ENCODE data around the gene SPAG16.

The SPAG16 gene

DNA sequence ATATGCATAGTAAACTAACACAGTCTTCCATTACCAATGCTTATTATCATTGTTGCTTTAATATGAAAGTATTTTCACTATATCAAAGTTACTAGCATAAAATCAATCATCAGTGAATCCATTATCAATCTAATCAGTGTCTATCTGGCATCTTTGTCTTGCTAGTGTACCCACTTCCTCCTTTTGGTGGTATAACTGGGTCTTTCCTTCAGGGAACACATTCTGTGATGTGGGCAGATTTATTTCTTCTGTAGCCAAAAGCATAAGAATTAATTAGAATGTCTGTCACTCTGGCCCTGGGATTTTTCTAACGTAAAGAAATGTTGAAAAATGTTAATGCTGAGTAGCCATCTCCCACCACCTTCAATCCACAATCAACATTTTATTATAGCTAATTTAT, 970.8 kb downstream of the SPAG16 start (continued):
- no peak for TF ChIP-seq ZBTB7A (tag by site-specific recombination; IDR thresholded peaks at IDR 0.05; ENCODE audit: low read depth)
- no peak for TF ChIP-seq ZNF146 (tag by site-specific recombination; IDR thresholded peaks at IDR 0.05)
- TF ChIP-seq, protein P1, sequence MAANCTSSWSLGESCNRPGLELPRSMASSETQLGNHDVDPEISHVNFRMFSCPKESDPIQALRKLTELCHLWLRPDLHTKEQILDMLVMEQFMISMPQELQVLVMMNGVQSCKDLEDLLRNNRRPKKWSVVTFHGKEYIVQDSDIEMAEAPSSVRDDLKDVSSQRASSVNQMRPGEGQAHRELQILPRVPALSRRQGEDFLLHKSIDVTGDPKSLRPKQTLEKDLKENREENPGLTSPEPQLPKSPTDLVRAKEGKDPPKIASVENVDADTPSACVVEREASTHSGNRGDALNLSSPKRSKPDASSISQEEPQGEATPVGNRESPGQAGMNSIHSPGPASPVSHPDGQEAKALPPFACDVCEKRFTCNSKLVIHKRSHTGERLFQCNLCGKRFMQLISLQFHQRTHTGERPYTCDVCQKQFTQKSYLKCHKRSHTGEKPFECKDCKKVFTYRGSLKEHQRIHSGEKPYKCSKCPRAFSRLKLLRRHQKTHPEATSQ (tag by site-specific recombination; IDR thresholded peaks at IDR 0.05): no peak
- TF ChIP-seq ZNF169 (tag by site-specific recombination; IDR thresholded peaks at IDR 0.05): no peak
- TF ChIP-seq ZNF324 (tag by site-specific recombination; IDR thresholded peaks at IDR 0.05): no peak
- no peak for TF ChIP-seq ZNF776 (tag by site-specific recombination; IDR thresholded peaks at IDR 0.05; ENCODE audit: borderline replicate concordance)
- TF ChIP-seq ZNF19 (tag by site-specific recombination; IDR thresholded peaks at IDR 0.05; ENCODE audit: low read depth): no peak
- TF ChIP-seq, protein P2, sequence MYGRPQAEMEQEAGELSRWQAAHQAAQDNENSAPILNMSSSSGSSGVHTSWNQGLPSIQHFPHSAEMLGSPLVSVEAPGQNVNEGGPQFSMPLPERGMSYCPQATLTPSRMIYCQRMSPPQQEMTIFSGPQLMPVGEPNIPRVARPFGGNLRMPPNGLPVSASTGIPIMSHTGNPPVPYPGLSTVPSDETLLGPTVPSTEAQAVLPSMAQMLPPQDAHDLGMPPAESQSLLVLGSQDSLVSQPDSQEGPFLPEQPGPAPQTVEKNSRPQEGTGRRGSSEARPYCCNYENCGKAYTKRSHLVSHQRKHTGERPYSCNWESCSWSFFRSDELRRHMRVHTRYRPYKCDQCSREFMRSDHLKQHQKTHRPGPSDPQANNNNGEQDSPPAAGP (tag by site-specific recombination; IDR thresholded peaks at IDR 0.05): no peak
- no peak for TF ChIP-seq ZNF514 (tag by site-specific recombination; IDR thresholded peaks at IDR 0.05)

DNA sequence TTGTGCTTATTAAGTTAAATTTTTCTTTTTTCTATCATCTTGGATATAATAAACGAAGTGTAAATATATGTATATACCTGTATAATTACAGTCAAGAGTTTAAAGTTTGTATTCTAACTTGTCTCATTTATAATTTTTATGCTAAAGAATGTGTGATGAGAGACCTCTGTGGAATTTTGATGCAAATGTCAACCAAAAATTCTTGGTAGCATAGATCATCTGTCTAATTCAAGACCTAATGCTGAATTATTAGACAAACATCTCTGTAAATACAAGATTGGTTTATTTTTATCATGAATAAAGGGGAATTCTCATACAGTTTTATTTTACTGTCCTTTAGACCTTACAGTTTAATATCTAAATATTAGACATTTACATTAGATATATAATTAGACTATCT, 977.4 kb downstream of the SPAG16 start:
- no peak overlapping the region for H3K27ac ChIP-seq (ENCODE audit: extremely low read depth, low read depth, low read length)

DNA sequence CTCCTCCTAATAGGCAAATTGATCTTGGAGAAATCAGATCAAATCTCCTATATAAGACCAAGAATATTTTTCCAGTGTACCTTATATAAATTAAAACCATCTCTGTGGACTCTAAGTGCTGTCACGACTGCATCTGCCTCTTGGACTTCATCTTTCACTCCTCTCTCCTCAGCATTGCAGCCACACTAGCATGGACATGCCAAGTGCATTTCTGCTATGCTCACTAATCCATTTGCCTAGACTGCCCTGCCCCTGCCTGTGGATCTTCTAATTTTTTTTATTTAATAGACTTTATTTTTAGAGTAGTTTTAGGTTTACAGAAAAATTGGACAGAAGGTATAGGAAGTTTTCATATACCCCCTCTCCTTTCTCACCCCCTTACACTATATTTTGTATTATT, 979.9 kb downstream of the SPAG16 start:
- CTCF ChIA-PET: no interaction called here
- Histone ChIP-seq H3K36me3 (ENCODE audit: control insufficient read depth in 2 of 2, insufficient read depth in 1 of 2, low read length in 2 of 2) (no peaks in the 10 kb centered on the region), H3K27ac (ENCODE audit: extremely low read depth, low read depth, low read length) (no peak overlapping the region), H3K9me3 (ENCODE audit: control insufficient read depth, insufficient read depth, low read depth, low read length) (no peaks in the 10 kb centered on the region), H3K4me3 (ENCODE audit: low read depth, low read length) (no peak overlapping the region), H3K4me1 (ENCODE audit: control insufficient read depth, insufficient read depth, low read length) (no peaks in the 10 kb centered on the region)
- POLR2A ChIA-PET: no interaction called here
- TF ChIP-seq, protein P3, sequence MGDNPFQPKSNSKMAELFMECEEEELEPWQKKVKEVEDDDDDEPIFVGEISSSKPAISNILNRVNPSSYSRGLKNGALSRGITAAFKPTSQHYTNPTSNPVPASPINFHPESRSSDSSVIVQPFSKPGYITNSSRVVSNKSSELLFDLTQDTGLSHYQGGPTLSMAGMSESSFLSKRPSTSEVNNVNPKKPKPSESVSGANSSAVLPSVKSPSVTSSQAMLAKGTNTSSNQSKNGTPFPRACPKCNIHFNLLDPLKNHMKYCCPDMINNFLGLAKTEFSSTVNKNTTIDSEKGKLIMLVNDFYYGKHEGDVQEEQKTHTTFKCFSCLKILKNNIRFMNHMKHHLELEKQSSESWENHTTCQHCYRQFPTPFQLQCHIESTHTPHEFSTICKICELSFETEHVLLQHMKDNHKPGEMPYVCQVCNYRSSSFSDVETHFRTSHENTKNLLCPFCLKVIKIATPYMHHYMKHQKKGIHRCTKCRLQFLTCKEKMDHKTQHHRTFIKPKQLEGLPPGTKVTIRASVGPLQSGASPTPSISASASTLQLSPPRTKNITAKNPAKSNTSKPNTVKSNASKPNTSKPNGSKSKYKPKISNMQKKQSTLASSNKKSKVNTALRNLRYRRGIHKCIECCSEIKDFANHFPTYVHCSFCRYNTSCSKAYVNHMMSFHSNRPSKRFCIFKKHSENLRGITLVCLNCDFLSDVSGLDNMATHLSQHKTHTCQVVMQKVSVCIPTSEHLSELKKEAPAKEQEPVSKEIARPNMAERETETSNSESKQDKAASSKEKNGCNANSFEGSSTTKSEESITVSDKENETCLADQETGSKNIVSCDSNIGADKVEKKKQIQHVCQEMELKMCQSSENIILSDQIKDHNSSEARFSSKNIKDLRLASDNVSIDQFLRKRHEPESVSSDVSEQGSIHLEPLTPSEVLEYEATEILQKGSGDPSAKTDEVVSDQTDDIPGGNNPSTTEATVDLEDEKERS (tag by site-specific recombination; IDR thresholded peaks at IDR 0.05): no peak
- TF ChIP-seq, protein P4, sequence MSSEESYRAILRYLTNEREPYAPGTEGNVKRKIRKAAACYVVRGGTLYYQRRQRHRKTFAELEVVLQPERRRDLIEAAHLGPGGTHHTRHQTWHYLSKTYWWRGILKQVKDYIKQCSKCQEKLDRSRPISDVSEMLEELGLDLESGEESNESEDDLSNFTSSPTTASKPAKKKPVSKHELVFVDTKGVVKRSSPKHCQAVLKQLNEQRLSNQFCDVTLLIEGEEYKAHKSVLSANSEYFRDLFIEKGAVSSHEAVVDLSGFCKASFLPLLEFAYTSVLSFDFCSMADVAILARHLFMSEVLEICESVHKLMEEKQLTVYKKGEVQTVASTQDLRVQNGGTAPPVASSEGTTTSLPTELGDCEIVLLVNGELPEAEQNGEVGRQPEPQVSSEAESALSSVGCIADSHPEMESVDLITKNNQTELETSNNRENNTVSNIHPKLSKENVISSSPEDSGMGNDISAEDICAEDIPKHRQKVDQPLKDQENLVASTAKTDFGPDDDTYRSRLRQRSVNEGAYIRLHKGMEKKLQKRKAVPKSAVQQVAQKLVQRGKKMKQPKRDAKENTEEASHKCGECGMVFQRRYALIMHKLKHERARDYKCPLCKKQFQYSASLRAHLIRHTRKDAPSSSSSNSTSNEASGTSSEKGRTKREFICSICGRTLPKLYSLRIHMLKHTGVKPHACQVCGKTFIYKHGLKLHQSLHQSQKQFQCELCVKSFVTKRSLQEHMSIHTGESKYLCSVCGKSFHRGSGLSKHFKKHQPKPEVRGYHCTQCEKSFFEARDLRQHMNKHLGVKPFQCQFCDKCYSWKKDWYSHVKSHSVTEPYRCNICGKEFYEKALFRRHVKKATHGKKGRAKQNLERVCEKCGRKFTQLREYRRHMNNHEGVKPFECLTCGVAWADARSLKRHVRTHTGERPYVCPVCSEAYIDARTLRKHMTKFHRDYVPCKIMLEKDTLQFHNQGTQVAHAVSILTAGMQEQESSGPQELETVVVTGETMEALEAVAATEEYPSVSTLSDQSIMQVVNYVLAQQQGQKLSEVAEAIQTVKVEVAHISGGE (tag by site-specific recombination; conservative IDR thresholded peaks at IDR 0.05; ENCODE audit: low read depth): no peak
- TF ChIP-seq ZEB2 (tag by site-specific recombination; IDR thresholded peaks at IDR 0.05) (no peak), ZNF830 (tag by site-specific recombination; IDR thresholded peaks at IDR 0.05; ENCODE audit: low read depth) (no peak)

More for the DNA sequence above, 977.4 kb downstream of the SPAG16 start:
- Histone ChIP-seq H3K4me1 (ENCODE audit: control insufficient read depth, insufficient read depth, low read length) (no peaks in the 10 kb centered on the region), H3K36me3 (ENCODE audit: control insufficient read depth in 2 of 2, insufficient read depth in 1 of 2, low read length in 2 of 2) (no peaks in the 10 kb centered on the region), H3K9me3 (ENCODE audit: control insufficient read depth, insufficient read depth, low read depth, low read length) (no peaks in the 10 kb centered on the region), H3K4me3 (ENCODE audit: low read depth, low read length) (no peak overlapping the region)
- ChIA-PET POLR2A (no interaction called here), CTCF (no interaction called here)
- TF ChIP-seq GFI1B (tag by site-specific recombination; IDR thresholded peaks at IDR 0.05) (no peak), YY2 (tag by site-specific recombination; IDR thresholded peaks at IDR 0.05) (no peak), ZNF366 (tag by site-specific recombination; conservative IDR thresholded peaks at IDR 0.05) (no peak), ZNF16 (tag by site-specific recombination; IDR thresholded peaks at IDR 0.05; ENCODE audit: low read depth) (no peak), ZNF24 (tag by site-specific recombination; IDR thresholded peaks at IDR 0.05) (no peak), ZNF157 (tag by site-specific recombination; IDR thresholded peaks at IDR 0.05) (no peak)
- TF ChIP-seq, protein P5, sequence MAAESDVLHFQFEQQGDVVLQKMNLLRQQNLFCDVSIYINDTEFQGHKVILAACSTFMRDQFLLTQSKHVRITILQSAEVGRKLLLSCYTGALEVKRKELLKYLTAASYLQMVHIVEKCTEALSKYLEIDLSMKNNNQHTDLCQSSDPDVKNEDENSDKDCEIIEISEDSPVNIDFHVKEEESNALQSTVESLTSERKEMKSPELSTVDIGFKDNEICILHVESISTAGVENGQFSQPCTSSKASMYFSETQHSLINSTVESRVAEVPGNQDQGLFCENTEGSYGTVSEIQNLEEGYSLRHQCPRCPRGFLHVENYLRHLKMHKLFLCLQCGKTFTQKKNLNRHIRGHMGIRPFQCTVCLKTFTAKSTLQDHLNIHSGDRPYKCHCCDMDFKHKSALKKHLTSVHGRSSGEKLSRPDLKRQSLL (tag by site-specific recombination; IDR thresholded peaks at IDR 0.05): no peak
- TF ChIP-seq, protein P6, sequence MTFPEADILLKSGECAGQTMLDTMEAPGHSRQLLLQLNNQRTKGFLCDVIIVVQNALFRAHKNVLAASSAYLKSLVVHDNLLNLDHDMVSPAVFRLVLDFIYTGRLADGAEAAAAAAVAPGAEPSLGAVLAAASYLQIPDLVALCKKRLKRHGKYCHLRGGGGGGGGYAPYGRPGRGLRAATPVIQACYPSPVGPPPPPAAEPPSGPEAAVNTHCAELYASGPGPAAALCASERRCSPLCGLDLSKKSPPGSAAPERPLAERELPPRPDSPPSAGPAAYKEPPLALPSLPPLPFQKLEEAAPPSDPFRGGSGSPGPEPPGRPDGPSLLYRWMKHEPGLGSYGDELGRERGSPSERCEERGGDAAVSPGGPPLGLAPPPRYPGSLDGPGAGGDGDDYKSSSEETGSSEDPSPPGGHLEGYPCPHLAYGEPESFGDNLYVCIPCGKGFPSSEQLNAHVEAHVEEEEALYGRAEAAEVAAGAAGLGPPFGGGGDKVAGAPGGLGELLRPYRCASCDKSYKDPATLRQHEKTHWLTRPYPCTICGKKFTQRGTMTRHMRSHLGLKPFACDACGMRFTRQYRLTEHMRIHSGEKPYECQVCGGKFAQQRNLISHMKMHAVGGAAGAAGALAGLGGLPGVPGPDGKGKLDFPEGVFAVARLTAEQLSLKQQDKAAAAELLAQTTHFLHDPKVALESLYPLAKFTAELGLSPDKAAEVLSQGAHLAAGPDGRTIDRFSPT (tag by site-specific recombination; IDR thresholded peaks at IDR 0.05): no peak
